Ascending aorta (tissue), 2 donors: Measurements from ENCODE around the gene PABPN1L. TPM values are rescaled to one million over a fixed set of nuclear protein-coding genes. Genes with fewer than 3 reads are reported as not detected.

ENCODE experiments used
- DNase-seq, 2 donors: peaks; one replicate each; pipeline ENCODE4 v3.0.0-alpha.2; 2019; ENCODE audit warnings: low spot score in 2 of 2
- H3K27ac ChIP-seq, 2 donors: fragments of 200-600 bp; sonication (generic); one replicate each; pipeline ENCODE4 v1.5.1; 2016 to 2017; ENCODE audit warnings: mild to moderate bottlenecking in 1 of 2
- H3K27me3 ChIP-seq: fragments of 200-600 bp; sonication (generic); one replicate; pipeline ENCODE4 v1.5.1; 2017
- H3K36me3 ChIP-seq, 2 donors: fragments of 200-600 bp; sonication (generic); one replicate each; pipeline ENCODE4 v1.5.1; 2016
- H3K4me1 ChIP-seq, 2 donors: fragments of 200-600 bp; sonication (generic); one replicate each; pipeline ENCODE4 v1.5.1; 2016 to 2017; ENCODE audit warnings: mild to moderate bottlenecking in 1 of 2
- H3K4me3 ChIP-seq, 2 donors: fragments of 200-600 bp; sonication (generic); one replicate each; pipeline ENCODE4 v1.5.1; 2016 to 2017; ENCODE audit warnings: mild to moderate bottlenecking in 1 of 2
- H3K9me3 ChIP-seq, 2 donors: fragments of 200-600 bp; sonication (generic); one replicate each; pipeline ENCODE4 v1.5.1; 2016
- CTCF ChIP-seq, 3 experiments: fragments of 200-600 bp in 2 of 3; fragments of 450-650 bp in 1 of 3; sonication (generic) in 2 of 3; IDR thresholded peaks; one replicate each; pipeline ENCODE4 v1.5.1; 2016 to 2019; ENCODE audit warnings: antibody characterized with exemption in 3 of 3, mild to moderate bottlenecking in 1 of 3, moderate library complexity in 1 of 3
- intact Hi-C: fragments of 100-400 bp; cut with DNase I; formaldehyde crosslinking; loops from one replicate; pipeline ENCODE4 v1.15.1; 2023
- total RNA-seq: library from RNA; depleted of rRNA; stranded (reverse); fragments of >200 nt; gene quantifications from one replicate; pipeline ENCODE4 v1.1.0, GENCODE V29; 2016

Gene PABPN1L
- total RNA-seq, 1 donor from 2014 or later: not detected

- TF ChIP-seq CTCF (IDR thresholded peaks at IDR 0.05): no peak
- Histone ChIP-seq H3K27me3 (no peaks in the 10 kb centered on the region), H3K36me3 (no peaks in the 10 kb centered on the region), H3K4me3 (no peak overlapping the region), H3K9me3 (no peaks in the 10 kb centered on the region), H3K27ac (no peak overlapping the region), H3K4me1 (no peaks in the 10 kb centered on the region)
- no peak for DNase-seq
- intact Hi-C loops: no loop called here
These were observed 4.9 kb upstream of the PABPN1L start for GRCh38 chr16:88871349-88871702.

DNA sequence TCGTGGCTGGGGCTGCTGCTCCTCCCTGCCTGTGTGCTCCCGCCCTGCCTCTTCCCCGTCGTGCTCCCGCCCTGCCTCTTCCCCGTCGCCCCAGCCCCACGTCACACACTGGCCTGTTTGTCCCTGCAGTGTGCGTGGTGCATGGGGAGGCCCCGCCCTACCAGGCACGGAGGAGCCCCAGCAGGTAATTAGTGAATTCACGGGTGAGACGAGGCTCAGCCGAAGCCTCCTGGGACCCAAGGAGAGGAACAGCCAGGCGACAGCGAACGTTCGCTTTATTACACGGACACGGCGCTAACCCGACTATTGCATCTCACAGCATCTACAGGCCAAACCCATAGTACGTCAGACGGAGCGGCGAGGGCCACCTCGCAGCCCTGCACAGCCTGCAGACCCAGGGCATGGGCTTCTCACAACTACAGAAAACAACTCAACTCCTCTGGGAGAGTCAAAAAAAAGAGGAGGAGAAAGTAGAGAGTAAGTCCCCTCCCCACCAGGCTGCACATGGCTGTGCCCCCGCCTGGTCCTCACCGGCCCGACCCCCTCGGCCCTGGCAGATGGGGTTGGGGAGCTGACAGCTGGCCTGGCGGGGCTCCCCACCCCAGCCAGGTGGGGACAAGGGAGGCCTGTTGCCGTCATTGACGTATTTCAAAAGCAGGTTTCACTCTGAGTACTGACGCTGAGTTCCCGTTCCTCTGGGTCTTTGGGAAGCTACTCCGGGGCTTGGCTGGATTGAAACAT is 4.3 kb upstream of the PABPN1L start:
- Histone ChIP-seq H3K4me3 (no peak overlapping the region), H3K27ac (no peak overlapping the region), H3K36me3 (no peaks in the 10 kb centered on the region), H3K27me3 (no peaks in the 10 kb centered on the region), H3K4me1 (no peaks in the 10 kb centered on the region), H3K9me3 (no peaks in the 10 kb centered on the region)
- TF ChIP-seq CTCF (IDR thresholded peaks at IDR 0.05): no peak
- intact Hi-C loops: no loop called here
- DNase-seq: no peak

GRCh38 chr16:88869673-88869980 is 3.2 kb upstream of the PABPN1L start:
- intact Hi-C loops: no loop called here
- no peaks in the 10 kb centered on the region for H3K27me3 ChIP-seq
- no peaks in the 10 kb centered on the region for H3K9me3 ChIP-seq
- no peaks in the 10 kb centered on the region for H3K36me3 ChIP-seq
- DNase-seq: no peak
- no peaks in the 10 kb centered on the region for H3K4me1 ChIP-seq
- no peak overlapping the region for H3K27ac ChIP-seq
- no peak for TF ChIP-seq CTCF (IDR thresholded peaks at IDR 0.05)
- no peak overlapping the region for H3K4me3 ChIP-seq

GRCh38 chr16:88868974-88869672 is 2.7 kb upstream of the PABPN1L start:
- no peaks in the 10 kb centered on the region for H3K36me3 ChIP-seq
- intact Hi-C loops: no loop called here
- no peak for DNase-seq
- no peaks in the 10 kb centered on the region for H3K4me1 ChIP-seq
- no peak for TF ChIP-seq CTCF (IDR thresholded peaks at IDR 0.05)
- no peaks in the 10 kb centered on the region for H3K9me3 ChIP-seq
- no peaks in the 10 kb centered on the region for H3K27me3 ChIP-seq
- H3K27ac ChIP-seq: no peak overlapping the region
- no peak overlapping the region for H3K4me3 ChIP-seq

DNA sequence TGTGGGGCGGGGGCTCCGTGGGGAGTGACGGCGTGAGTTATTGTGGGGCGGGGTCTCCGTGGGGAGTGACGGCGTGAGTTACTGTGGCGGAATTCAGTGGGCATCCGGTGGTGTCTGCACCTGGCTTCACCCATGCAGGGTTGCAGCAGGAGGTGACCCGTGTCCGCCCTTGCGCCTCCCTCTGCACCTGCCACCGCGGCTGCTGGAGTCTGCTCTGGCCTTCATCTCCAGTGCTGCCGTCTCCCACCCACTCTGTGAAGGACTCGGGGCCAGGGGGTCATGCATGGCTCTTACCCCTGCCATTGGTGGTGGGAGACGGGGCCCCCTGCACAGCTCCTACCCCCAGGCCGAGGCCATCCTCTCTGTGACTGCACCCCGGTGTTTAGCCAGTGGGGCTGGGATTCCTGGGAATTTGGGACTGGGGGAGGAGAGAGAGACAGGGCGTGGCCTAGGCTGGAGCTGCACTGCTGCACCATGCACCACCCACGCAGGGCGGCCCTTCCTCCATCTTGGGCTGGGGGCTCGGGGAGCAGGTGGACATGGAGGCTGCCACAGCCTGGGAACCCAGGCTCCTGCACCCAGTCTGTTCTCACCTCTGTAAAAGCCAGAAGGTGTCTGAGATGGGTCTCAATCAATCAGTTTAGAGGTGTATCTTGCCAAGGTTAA is 1.3 kb upstream of the PABPN1L start:
- intact Hi-C loops: no loop called here
- H3K9me3 ChIP-seq: no peaks in the 10 kb centered on the region
- H3K27me3 ChIP-seq: no peaks in the 10 kb centered on the region
- no peak for DNase-seq
- H3K4me1 ChIP-seq: no peaks in the 10 kb centered on the region
- peaks cover 2 to 7% of the 10 kb centered on the region in 2 donors for H3K36me3 ChIP-seq
- H3K4me3 ChIP-seq: no peak overlapping the region
- no peak overlapping the region for H3K27ac ChIP-seq
- TF ChIP-seq CTCF (IDR thresholded peaks at IDR 0.05): no peak
